Measurements from ENCODE around the gene FOXM1. TPM values are rescaled to one million over a fixed set of nuclear protein-coding genes. Genes with fewer than 3 reads are reported as not detected.

The FOXM1 gene
- total and polyA plus RNA-seq, 2 of the 13 experiments (the other 11 are each of a cell fraction or from before 2014, with no cell fraction given): 17.1 to 25.9 TPM

DNA sequence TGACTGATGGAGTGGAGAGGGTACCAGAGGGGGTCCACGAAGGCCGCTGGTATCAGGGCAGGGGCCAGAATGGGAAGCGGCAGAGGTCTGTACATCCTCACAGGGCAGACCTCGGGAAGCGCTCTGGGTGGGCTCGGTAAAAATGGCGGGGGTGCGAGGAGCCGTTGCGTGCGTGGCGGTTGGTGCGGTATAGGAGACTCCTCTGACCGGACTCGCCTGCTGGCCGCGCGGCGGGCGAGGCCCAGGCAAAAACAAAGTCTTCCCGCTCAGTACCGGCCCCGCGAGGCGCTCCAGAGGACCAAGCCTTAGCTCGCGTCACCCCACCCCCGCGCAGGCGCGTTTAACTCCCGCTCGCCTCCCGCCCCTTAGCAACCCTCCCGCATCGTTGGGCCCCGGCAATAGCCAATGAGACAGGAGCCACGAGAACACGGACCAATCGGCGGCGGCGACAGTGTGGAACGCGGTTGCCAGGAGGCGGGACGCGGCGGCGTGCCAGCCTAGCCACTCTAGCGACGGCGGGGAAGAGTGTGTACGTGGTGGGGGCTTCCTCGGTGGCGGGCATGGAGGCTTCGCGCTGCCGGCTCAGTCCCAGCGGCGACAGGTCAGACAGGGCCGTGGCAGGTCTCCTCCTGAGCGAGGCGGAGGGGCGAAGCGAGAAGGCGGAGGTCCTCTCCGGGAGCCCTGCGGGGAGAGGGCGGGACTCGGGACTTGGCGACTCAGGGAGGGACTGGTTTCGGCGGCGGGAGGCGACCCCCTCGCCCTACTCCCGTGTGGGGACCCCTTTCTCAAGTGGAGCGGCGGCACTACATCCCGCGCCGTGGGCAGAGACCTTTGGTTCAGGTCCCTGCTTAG is 13.6 kb upstream of the FOXM1 start, which contains the start of gene TULP3 (continued):
- TF ChIP-seq ZNF101 (CRISPR knock-in tag; IDR thresholded peaks at IDR 0.05; ENCODE audit: borderline replicate concordance, low read depth) (no peak), HNF4A (CRISPR knock-in tag; IDR thresholded peaks at IDR 0.05) (0 out of 2 replicates have a peak, but pooled peaks have one; percentile 3), SCMH1 (CRISPR knock-in tag; IDR thresholded peaks at IDR 0.05; ENCODE audit: borderline replicate concordance) (no peak), WIZ (CRISPR knock-in tag; IDR thresholded peaks at IDR 0.05) (peak; percentile 84; the same call in 1 of the 2 replicates), TBP (CRISPR knock-in tag; IDR thresholded peaks at IDR 0.05) (no peak), KMT2A (CRISPR knock-in tag; IDR thresholded peaks at IDR 0.05) (peak; percentile 89), ZBTB1 (CRISPR knock-in tag; IDR thresholded peaks at IDR 0.05; ENCODE audit: borderline replicate concordance) (no peak), ARID2 (CRISPR knock-in tag; IDR thresholded peaks at IDR 0.05; ENCODE audit: borderline replicate concordance) (peak; percentile 87; the same call in 1 of the 2 replicates), HDAC6 (IDR thresholded peaks at IDR 0.05; ENCODE audit: low read depth, low read length) (no peak), ETV5 (CRISPR knock-in tag; IDR thresholded peaks at IDR 0.05; ENCODE audit: borderline replicate concordance) (no peak), ERF (CRISPR knock-in tag; IDR thresholded peaks at IDR 0.05) (no peak), SRF (IDR thresholded peaks at IDR 0.05; ENCODE audit: low read depth, low read length) (no peak; the same call in 1 of the 2 replicates), HOXD1 (CRISPR knock-in tag; IDR thresholded peaks at IDR 0.05) (no peak; the same call in 1 of the 2 replicates)
- TF ChIP-seq, protein P1, sequence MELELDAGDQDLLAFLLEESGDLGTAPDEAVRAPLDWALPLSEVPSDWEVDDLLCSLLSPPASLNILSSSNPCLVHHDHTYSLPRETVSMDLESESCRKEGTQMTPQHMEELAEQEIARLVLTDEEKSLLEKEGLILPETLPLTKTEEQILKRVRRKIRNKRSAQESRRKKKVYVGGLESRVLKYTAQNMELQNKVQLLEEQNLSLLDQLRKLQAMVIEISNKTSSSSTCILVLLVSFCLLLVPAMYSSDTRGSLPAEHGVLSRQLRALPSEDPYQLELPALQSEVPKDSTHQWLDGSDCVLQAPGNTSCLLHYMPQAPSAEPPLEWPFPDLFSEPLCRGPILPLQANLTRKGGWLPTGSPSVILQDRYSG (CRISPR knock-in tag; IDR thresholded peaks at IDR 0.05): no peak; the same call in 1 of the 2 replicates
- TF ChIP-seq, protein P2, sequence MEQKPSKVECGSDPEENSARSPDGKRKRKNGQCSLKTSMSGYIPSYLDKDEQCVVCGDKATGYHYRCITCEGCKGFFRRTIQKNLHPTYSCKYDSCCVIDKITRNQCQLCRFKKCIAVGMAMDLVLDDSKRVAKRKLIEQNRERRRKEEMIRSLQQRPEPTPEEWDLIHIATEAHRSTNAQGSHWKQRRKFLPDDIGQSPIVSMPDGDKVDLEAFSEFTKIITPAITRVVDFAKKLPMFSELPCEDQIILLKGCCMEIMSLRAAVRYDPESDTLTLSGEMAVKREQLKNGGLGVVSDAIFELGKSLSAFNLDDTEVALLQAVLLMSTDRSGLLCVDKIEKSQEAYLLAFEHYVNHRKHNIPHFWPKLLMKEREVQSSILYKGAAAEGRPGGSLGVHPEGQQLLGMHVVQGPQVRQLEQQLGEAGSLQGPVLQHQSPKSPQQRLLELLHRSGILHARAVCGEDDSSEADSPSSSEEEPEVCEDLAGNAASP (CRISPR knock-in tag; IDR thresholded peaks at IDR 0.05; ENCODE audit: borderline replicate concordance): peak; percentile 26; the same call in 1 of the 2 replicates
- TF ChIP-seq, protein P3, sequence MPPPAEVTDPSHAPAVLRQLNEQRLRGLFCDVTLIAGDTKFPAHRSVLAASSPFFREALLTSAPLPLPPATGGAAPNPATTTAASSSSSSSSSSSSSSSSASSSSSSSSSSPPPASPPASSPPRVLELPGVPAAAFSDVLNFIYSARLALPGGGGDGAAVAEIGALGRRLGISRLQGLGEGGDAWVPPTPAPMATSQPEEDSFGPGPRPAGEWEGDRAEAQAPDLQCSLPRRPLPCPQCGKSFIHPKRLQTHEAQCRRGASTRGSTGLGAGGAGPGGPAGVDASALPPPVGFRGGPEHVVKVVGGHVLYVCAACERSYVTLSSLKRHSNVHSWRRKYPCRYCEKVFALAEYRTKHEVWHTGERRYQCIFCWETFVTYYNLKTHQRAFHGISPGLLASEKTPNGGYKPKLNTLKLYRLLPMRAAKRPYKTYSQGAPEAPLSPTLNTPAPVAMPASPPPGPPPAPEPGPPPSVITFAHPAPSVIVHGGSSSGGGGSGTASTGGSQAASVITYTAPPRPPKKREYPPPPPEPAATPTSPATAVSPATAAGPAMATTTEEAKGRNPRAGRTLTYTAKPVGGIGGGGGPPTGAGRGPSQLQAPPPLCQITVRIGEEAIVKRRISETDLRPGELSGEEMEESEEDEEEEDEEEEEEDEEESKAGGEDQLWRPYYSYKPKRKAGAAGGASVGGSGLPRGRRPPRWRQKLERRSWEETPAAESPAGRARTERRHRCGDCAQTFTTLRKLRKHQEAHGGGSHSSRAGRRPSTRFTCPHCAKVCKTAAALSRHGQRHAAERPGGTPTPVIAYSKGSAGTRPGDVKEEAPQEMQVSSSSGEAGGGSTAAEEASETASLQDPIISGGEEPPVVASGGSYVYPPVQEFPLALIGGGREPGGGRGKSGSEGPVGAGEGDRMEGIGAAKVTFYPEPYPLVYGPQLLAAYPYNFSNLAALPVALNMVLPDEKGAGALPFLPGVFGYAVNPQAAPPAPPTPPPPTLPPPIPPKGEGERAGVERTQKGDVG (CRISPR knock-in tag; IDR thresholded peaks at IDR 0.05; ENCODE audit: borderline replicate concordance): no peak; the same call in 1 of the 2 replicates
- TF ChIP-seq, protein P4, sequence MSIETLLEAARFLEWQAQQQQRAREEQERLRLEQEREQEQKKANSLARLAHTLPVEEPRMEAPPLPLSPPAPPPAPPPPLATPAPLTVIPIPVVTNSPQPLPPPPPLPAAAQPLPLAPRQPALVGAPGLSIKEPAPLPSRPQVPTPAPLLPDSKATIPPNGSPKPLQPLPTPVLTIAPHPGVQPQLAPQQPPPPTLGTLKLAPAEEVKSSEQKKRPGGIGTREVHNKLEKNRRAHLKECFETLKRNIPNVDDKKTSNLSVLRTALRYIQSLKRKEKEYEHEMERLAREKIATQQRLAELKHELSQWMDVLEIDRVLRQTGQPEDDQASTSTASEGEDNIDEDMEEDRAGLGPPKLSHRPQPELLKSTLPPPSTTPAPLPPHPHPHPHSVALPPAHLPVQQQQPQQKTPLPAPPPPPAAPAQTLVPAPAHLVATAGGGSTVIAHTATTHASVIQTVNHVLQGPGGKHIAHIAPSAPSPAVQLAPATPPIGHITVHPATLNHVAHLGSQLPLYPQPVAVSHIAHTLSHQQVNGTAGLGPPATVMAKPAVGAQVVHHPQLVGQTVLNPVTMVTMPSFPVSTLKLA (IDR thresholded peaks at IDR 0.05): peak; percentile 81
